Activated CD8-positive, alpha-beta memory T cell treated with anti-CD3 and anti-CD28 coated beads for 1 hour (primary cell): ENCODE measurements around the gene ATP6V1F.
"Not testable (repeated sequence)": the region's sequence is repeated elsewhere in the genome, so short reads cannot be mapped to it uniquely, and the experiment has no call there.

Experiments used
- DNase-seq, 2 donors: peaks; one replicate each; pipeline ENCODE4 v3.0.0-alpha.2; 2020; ENCODE audit warnings: low read depth in 1 of 2; ENCODE audit errors: extremely low read depth in 1 of 2

Gene ATP6V1F

GRCh38 chr7:128894101-128894440 is 31.4 kb downstream of the ATP6V1F start:
- no peak for DNase-seq

- no peak for DNase-seq
Measured at GRCh38 chr7:128895320-128895719, 32.7 kb downstream of the ATP6V1F start.

- no peak for DNase-seq
Measured at GRCh38 chr7:128899392-128899791, 36.7 kb downstream of the ATP6V1F start.

GRCh38 chr7:128900237-128900636 is 37.6 kb downstream of the ATP6V1F start:
- no peak for DNase-seq

- no peak for DNase-seq
Measured at GRCh38 chr7:128902761-128903585, 40.3 kb downstream of the ATP6V1F start.

- DNase-seq: no peak
Measured at GRCh38 chr7:128903621-128904361, 41.1 kb downstream of the ATP6V1F start.

- no peak for DNase-seq
Measured at GRCh38 chr7:128904381-128905197, 41.9 kb downstream of the ATP6V1F start.

- no peak for DNase-seq
Measured at GRCh38 chr7:128906001-128906765, 43.5 kb downstream of the ATP6V1F start.

GRCh38 chr7:128906766-128907559 is 44.3 kb downstream of the ATP6V1F start:
- DNase-seq: no peak

GRCh38 chr7:128908750-128909624 is 46.3 kb downstream of the ATP6V1F start:
- DNase-seq: no peak

- no peak for DNase-seq
Measured at GRCh38 chr7:128909625-128910568, 47.2 kb downstream of the ATP6V1F start.

- DNase-seq: no peak
Measured at GRCh38 chr7:128910569-128910945, 47.9 kb downstream of the ATP6V1F start, which contains the start of gene KCP. KCP (minus strand) TSS chr7:128910709; CDS start chr7:128910676, 33 bp downstream.

GRCh38 chr7:128911423-128912031 is 48.9 kb downstream of the ATP6V1F start:
- DNase-seq: no peak

GRCh38 chr7:128912281-128912680 is 49.6 kb downstream of the ATP6V1F start:
- DNase-seq: no peak

- not testable (repeated sequence) for DNase-seq
Measured at GRCh38 chr7:128912709-128913495, 50.2 kb downstream of the ATP6V1F start.

- DNase-seq: no peak
Measured at GRCh38 chr7:128913870-128914565, 51.4 kb downstream of the ATP6V1F start.
